ENCODE data around the gene CFAP221. TPM values are rescaled to one million over a fixed set of nuclear protein-coding genes. Genes with fewer than 3 reads are reported as not detected.
"Not testable (repeated sequence)": the region's sequence is repeated elsewhere in the genome, so short reads cannot be mapped to it uniquely, and the experiment has no call there.

Gene CFAP221
- total RNA-seq, 2 experiments from 2014 or later, result not detected

- H3K4me3 Mint-ChIP-seq, result no peak overlapping the region
- POLR2A ChIA-PET, result no interaction called here
- H3K4me1 Mint-ChIP-seq, result no peaks in the 10 kb centered on the region
- no peak overlapping the region for H3K27ac Mint-ChIP-seq
- no peaks in the 10 kb centered on the region for H3K36me3 Mint-ChIP-seq
- DNase-seq (no peak), ATAC-seq (ENCODE audit: low read depth) (no peak)
- H3K27me3 Mint-ChIP-seq, result peaks cover 10% of the 10 kb centered on the region
- H3K9me3 Mint-ChIP-seq, result peaks cover 17% of the 10 kb centered on the region
Observed at GRCh38 chr2:119617455-119617854, 73.2 kb downstream of the CFAP221 start.

GRCh38 chr2:119618725-119619124 lies 74.5 kb downstream of the CFAP221 start:
- DNase-seq; H3K36me3 Mint-ChIP-seq; ATAC-seq (ENCODE audit: low read depth); H3K27ac Mint-ChIP-seq; H3K4me3 Mint-ChIP-seq; POLR2A ChIA-PET; H3K4me1 Mint-ChIP-seq: not testable (repeated sequence)
- H3K9me3 Mint-ChIP-seq, result peaks cover 11% of the 10 kb centered on the region
- H3K27me3 Mint-ChIP-seq, result peaks cover 10% of the 10 kb centered on the region

- Mint-ChIP-seq H3K4me3 (no peak overlapping the region), H3K4me1 (no peaks in the 10 kb centered on the region), H3K36me3 (no peaks in the 10 kb centered on the region), H3K9me3 (no peaks in the 10 kb centered on the region), H3K27ac (no peak overlapping the region), H3K27me3 (peaks cover 12% of the 10 kb centered on the region)
- POLR2A ChIA-PET, result no interaction called here
- ATAC-seq (ENCODE audit: low read depth), result no peak
- DNase-seq, result no peak
Observed at GRCh38 chr2:119625226-119625625, 81.0 kb downstream of the CFAP221 start.

- H3K4me1 Mint-ChIP-seq, result no peaks in the 10 kb centered on the region
- peaks cover 25% of the 10 kb centered on the region for H3K27me3 Mint-ChIP-seq
- H3K9me3 Mint-ChIP-seq, result no peaks in the 10 kb centered on the region
- ATAC-seq (ENCODE audit: low read depth) (no peak), DNase-seq (no peak)
- H3K36me3 Mint-ChIP-seq, result no peaks in the 10 kb centered on the region
- POLR2A ChIA-PET, result no interaction called here
- no peak overlapping the region for H3K4me3 Mint-ChIP-seq
- no peak overlapping the region for H3K27ac Mint-ChIP-seq
Observed at GRCh38 chr2:119629323-119629825, 85.1 kb downstream of the CFAP221 start.

- H3K9me3 Mint-ChIP-seq, result peaks cover 2% of the 10 kb centered on the region
- no peak overlapping the region for H3K27ac Mint-ChIP-seq
- ATAC-seq (ENCODE audit: low read depth) (no peak), DNase-seq (no peak)
- no peak overlapping the region for H3K4me3 Mint-ChIP-seq
- H3K27me3 Mint-ChIP-seq, result peaks cover 25% of the 10 kb centered on the region
- H3K4me1 Mint-ChIP-seq, result no peaks in the 10 kb centered on the region
- POLR2A ChIA-PET, result interaction anchor here (0.6 kb wide), 1 partner anchor 884 kb away, joined by 4 read pairs; no protein-coding TSS in a partner anchor
- H3K36me3 Mint-ChIP-seq, result no peaks in the 10 kb centered on the region
Observed at GRCh38 chr2:119630121-119630520, 85.9 kb downstream of the CFAP221 start.

GRCh38 chr2:119637371-119637770 lies 93.1 kb downstream of the CFAP221 start:
- Mint-ChIP-seq H3K4me3 (no peak overlapping the region), H3K27ac (no peak overlapping the region), H3K36me3 (no peaks in the 10 kb centered on the region), H3K27me3 (peaks cover 12% of the 10 kb centered on the region), H3K4me1 (peaks cover 1% of the 10 kb centered on the region), H3K9me3 (peaks cover 2% of the 10 kb centered on the region)
- POLR2A ChIA-PET, result no interaction called here
- no peak for ATAC-seq (ENCODE audit: low read depth)
- no peak for DNase-seq

- Mint-ChIP-seq H3K4me3 (no peak overlapping the region), H3K4me1 (peaks cover 1% of the 10 kb centered on the region), H3K9me3 (peaks cover 2% of the 10 kb centered on the region), H3K27me3 (peaks cover 7% of the 10 kb centered on the region), H3K27ac (no peak overlapping the region), H3K36me3 (no peaks in the 10 kb centered on the region)
- DNase-seq (no peak), ATAC-seq (ENCODE audit: low read depth) (no peak)
- POLR2A ChIA-PET, result no interaction called here
Observed at GRCh38 chr2:119638246-119638645, 94.0 kb downstream of the CFAP221 start.

- ATAC-seq (ENCODE audit: low read depth), result no peak
- no peak overlapping the region for H3K4me3 Mint-ChIP-seq
- POLR2A ChIA-PET, result no interaction called here
- peaks cover 1% of the 10 kb centered on the region for H3K4me1 Mint-ChIP-seq
- H3K36me3 Mint-ChIP-seq, result no peaks in the 10 kb centered on the region
- peaks cover 2% of the 10 kb centered on the region for H3K9me3 Mint-ChIP-seq
- no peak for DNase-seq
- H3K27ac Mint-ChIP-seq, result no peak overlapping the region
- peaks cover 5% of the 10 kb centered on the region for H3K27me3 Mint-ChIP-seq
Observed at GRCh38 chr2:119638685-119639554, 94.7 kb downstream of the CFAP221 start.

- Mint-ChIP-seq H3K4me3 (no peak overlapping the region), H3K27ac (no peak overlapping the region), H3K4me1 (peaks cover 1% of the 10 kb centered on the region), H3K27me3 (peaks cover 3% of the 10 kb centered on the region), H3K9me3 (no peaks in the 10 kb centered on the region), H3K36me3 (no peaks in the 10 kb centered on the region)
- DNase-seq (peak; percentile 74), ATAC-seq (ENCODE audit: low read depth) (peak; percentile 91)
- POLR2A ChIA-PET, result no interaction called here
Observed at GRCh38 chr2:119641562-119642258, 97.5 kb downstream of the CFAP221 start.

- H3K9me3 Mint-ChIP-seq, result no peaks in the 10 kb centered on the region
- ATAC-seq (ENCODE audit: low read depth) (no peak), DNase-seq (no peak)
- no peaks in the 10 kb centered on the region for H3K36me3 Mint-ChIP-seq
- no peak overlapping the region for H3K27ac Mint-ChIP-seq
- H3K4me3 Mint-ChIP-seq, result no peak overlapping the region
- peaks cover 2% of the 10 kb centered on the region for H3K27me3 Mint-ChIP-seq
- H3K4me1 Mint-ChIP-seq, result peaks cover 1% of the 10 kb centered on the region
- POLR2A ChIA-PET, result no interaction called here
Observed at GRCh38 chr2:119644186-119644585, 99.9 kb downstream of the CFAP221 start.

GRCh38 chr2:119645173-119645855 lies 101.1 kb downstream of the CFAP221 start:
- Mint-ChIP-seq H3K27me3 (peaks cover 2% of the 10 kb centered on the region), H3K9me3 (no peaks in the 10 kb centered on the region), H3K36me3 (no peaks in the 10 kb centered on the region), H3K27ac (no peak overlapping the region), H3K4me1 (peaks cover 1% of the 10 kb centered on the region), H3K4me3 (no peak overlapping the region)
- DNase-seq (no peak), ATAC-seq (ENCODE audit: low read depth) (no peak)
- POLR2A ChIA-PET, result no interaction called here

GRCh38 chr2:119646149-119646548 lies 101.9 kb downstream of the CFAP221 start:
- H3K4me1 Mint-ChIP-seq, result peaks cover 1% of the 10 kb centered on the region
- no peak for ATAC-seq (ENCODE audit: low read depth)
- H3K9me3 Mint-ChIP-seq, result no peaks in the 10 kb centered on the region
- H3K36me3 Mint-ChIP-seq, result no peaks in the 10 kb centered on the region
- POLR2A ChIA-PET, result no interaction called here
- peaks cover 8% of the 10 kb centered on the region for H3K27me3 Mint-ChIP-seq
- H3K4me3 Mint-ChIP-seq, result no peak overlapping the region
- no peak overlapping the region for H3K27ac Mint-ChIP-seq
- DNase-seq, result no peak

GRCh38 chr2:119647440-119648169 lies 103.4 kb downstream of the CFAP221 start:
- ATAC-seq (ENCODE audit: low read depth) (no peak), DNase-seq (no peak)
- Mint-ChIP-seq H3K4me1 (no peaks in the 10 kb centered on the region), H3K36me3 (no peaks in the 10 kb centered on the region), H3K27me3 (peaks cover 8% of the 10 kb centered on the region), H3K27ac (no peak overlapping the region), H3K4me3 (no peak overlapping the region), H3K9me3 (no peaks in the 10 kb centered on the region)
- POLR2A ChIA-PET, result no interaction called here
